DND-41 (cell line): Measurements from ENCODE around the gene TBC1D2B.
A peak's percentile ranks its signal among the peaks of the same experiment; 100 is the strongest.

Experiments
- CTCF ChIP-seq: IDR thresholded peaks from 2 replicates; pipeline ENCODE4 v1.5.1; 2012; ENCODE audit warnings: borderline replicate concordance, low read length, moderate library complexity, mild to moderate bottlenecking; ENCODE audit not compliant: poor library complexity, severe bottlenecking; ENCODE audit errors: extremely low read depth
- EZH2 ChIP-seq: IDR thresholded peaks from 3 replicates; pipeline ENCODE4 v1.6.1; 2012; ENCODE audit warnings: borderline replicate concordance, low read depth, mild to moderate bottlenecking, moderate library complexity, low read length, inconsistent platforms; ENCODE audit not compliant: severe bottlenecking

DNA sequence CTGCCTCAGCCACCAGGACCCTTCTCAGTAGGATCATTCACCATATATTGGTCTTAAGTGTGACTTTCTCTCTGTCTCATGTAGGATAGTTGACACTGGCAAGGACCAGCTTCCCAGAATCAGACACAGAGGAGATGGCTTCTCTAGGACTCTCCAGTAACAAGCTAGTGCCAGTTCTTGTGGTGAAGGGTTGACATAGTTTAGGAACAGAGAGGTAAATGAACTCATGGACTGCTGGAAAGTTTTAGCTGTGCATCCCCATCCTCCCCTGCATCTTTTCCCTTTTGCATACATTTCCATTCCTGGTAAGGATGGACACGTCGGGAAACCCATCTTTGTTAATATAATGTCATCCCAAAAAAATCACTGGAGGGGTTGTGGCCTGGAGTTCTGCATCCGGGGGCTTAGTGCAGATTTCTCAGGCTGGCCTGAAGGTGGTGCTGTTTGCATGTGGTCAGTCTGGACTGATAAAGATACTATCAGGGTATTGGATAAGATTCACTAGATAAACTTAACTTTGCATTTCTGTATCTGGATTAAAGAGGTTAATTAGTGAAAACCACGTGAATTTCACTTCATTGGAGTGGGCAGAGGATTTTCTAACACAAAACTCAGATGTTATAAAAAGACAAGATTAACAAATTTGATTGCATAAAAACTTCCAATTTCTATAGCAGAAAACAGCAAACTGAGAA is 110.8 kb downstream of the TBC1D2B start:
- TF ChIP-seq CTCF (peak; percentile 85), EZH2 (no peak)
